HepG2 (cell line): ENCODE data around the gene LINC00237. TPM values are rescaled to one million over a fixed set of nuclear protein-coding genes. Genes with fewer than 3 reads are reported as not detected.
A peak's percentile ranks its signal among the peaks of the same experiment; 100 is the strongest.

Source experiments
- HNRNPLL ChIP-seq: fragments of 200-400 bp; formaldehyde crosslinking; IDR thresholded peaks from 2 replicates; pipeline ENCODE4 v1.6.1; 2017; ENCODE audit warnings: mild to moderate bottlenecking, low read depth, low read length; ENCODE audit not compliant: poor library complexity, severe bottlenecking
- KDM2A ChIP-seq: sonication (generic); formaldehyde crosslinking; IDR thresholded peaks from 2 replicates; pipeline ENCODE4 v1.4.0; 2020; ENCODE audit warnings: low read depth, missing genetic modification reagents, borderline replicate concordance
- KDM5B ChIP-seq: sonication (generic); formaldehyde crosslinking; IDR thresholded peaks from 2 replicates; pipeline ENCODE4 v1.4.0; 2020; ENCODE audit warnings: missing genetic modification reagents, mild to moderate bottlenecking, borderline replicate concordance
- KLF13 ChIP-seq: sonication (generic); formaldehyde crosslinking; IDR thresholded peaks from 2 replicates; pipeline ENCODE4 v1.4.0; 2020; ENCODE audit warnings: mild to moderate bottlenecking, missing genetic modification reagents
- PHF20 ChIP-seq: sonication (generic); formaldehyde crosslinking; IDR thresholded peaks from 2 replicates; pipeline ENCODE4 v1.5.0; 2020; ENCODE audit warnings: mild to moderate bottlenecking, missing genetic modification reagents
- SMAD1 ChIP-seq: sonication (generic); formaldehyde crosslinking; IDR thresholded peaks from 2 replicates; pipeline ENCODE4 v1.4.0; 2020; ENCODE audit warnings: missing genetic modification reagents, low read depth, mild to moderate bottlenecking, borderline replicate concordance
- ZFP41 ChIP-seq: sonication (generic); formaldehyde crosslinking; IDR thresholded peaks from 2 replicates; pipeline ENCODE4 v1.4.0; 2020; ENCODE audit warnings: mild to moderate bottlenecking, missing genetic modification reagents, borderline replicate concordance
- ZNF256 ChIP-seq: sonication (generic); formaldehyde crosslinking; conservative IDR thresholded peaks from 2 replicates; pipeline ENCODE4 v1.4.0; 2020; ENCODE audit warnings: missing genetic modification reagents
- ZNF670 ChIP-seq: sonication (generic); formaldehyde crosslinking; IDR thresholded peaks from 2 replicates; pipeline ENCODE4 v1.8.0; 2022; ENCODE audit warnings: mild to moderate bottlenecking, missing genetic modification reagents, borderline replicate concordance
- ZNF720 ChIP-seq: sonication (generic); formaldehyde crosslinking; IDR thresholded peaks from 2 replicates; pipeline ENCODE4 v1.4.0; 2020; ENCODE audit warnings: missing genetic modification reagents
- polyA plus RNA-seq, 8 experiments: library from polyadenylated mRNA; depleted of rRNA in 3 of 8; stranded (reverse) in 7 of 8; unstranded in 1 of 8; fragments of >200 nt; fragmentation: Illumina TruSeq in 4 of 8; extraction: Trizol in 4 of 8; gene quantifications; 2 replicates each; pipeline versions ENCODE4 v1.2.1 to v1.2.3, GENCODE V29; 2011 to 2016; ENCODE audit warnings: low read depth in 4 of 8, missing spikeins in 1 of 8, mixed read lengths in 1 of 8; ENCODE audit not compliant: insufficient read depth in 1 of 8
- total RNA-seq, 5 experiments: library from RNA; depleted of rRNA; stranded (reverse); fragments of >200 nt; fragmentation: Illumina TruSeq; extraction: Trizol; gene quantifications; 2 replicates each; pipeline ENCODE4 v1.2.3, GENCODE V29; 2016; ENCODE audit warnings: low read depth in 1 of 5
- TF ChIP-seq, protein P1 (sequence below), 2 experiments: fragments of 450-650 bp in 1 of 2; sonication (generic) in 1 of 2; formaldehyde crosslinking in 1 of 2; IDR thresholded peaks; 2 replicates each; pipeline versions ENCODE4 v1.6.1 to v1.8.0; 2016 to 2022; ENCODE audit warnings: antibody characterized with exemption in 1 of 2, mild to moderate bottlenecking in 1 of 2, missing genetic modification reagents in 1 of 2
- TF ChIP-seq, protein P2 (sequence below): sonication (generic); formaldehyde crosslinking; IDR thresholded peaks from 2 replicates; pipeline ENCODE4 v1.4.0; 2020; ENCODE audit warnings: missing genetic modification reagents
- TF ChIP-seq, protein P3 (sequence below): IDR thresholded peaks from 2 replicates; pipeline ENCODE4 v1.6.1; 2016; ENCODE audit warnings: missing biosample characterization, missing genetic modification reagents, low read depth
- TF ChIP-seq, protein P4 (sequence below): sonication (generic); formaldehyde crosslinking; IDR thresholded peaks from 2 replicates; pipeline ENCODE4 v1.4.0; 2020; ENCODE audit warnings: missing genetic modification reagents

Gene LINC00237
- total and polyA plus RNA-seq, 2 of the 13 experiments (the other 11 are each of a cell fraction or from before 2014, with no cell fraction given): not detected

DNA sequence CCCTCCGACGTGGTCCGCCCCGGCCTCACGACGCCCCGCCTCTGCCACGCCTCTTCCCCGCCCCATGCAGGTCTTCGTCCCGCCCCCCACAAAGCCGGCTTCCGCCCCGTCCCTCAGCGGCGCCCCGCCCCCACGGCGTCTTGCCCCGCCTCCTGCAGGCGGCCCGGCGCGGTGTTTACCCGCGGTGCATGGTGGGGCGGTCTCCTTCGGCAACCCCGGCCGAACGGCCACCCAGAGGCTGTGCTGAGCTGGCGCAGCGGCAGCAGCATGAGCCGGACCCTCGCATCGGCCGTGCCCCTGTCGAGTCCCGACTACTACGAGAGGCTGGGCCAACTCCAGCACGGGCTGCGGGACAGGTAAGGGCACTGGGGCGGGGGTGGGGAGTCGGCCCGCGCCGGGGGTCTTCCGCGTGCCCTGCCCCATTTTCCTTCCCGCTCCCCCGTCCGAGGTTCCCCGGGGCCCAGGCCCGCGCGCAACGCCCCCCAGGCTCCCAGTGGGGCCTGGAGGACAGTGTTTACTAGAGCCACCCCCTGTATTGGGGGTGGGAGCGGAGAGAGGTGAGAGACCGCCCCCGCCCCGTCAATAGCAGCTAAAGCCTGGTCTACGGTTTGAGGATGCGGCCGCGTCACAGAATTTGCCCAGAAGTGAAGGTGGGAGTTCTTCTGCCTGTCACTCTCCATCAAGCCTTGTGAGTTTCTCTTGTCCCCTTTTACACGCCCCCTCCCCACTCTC, 19.9 kb upstream of the LINC00237 start, which contains the start of gene KIZ (continued):
- TF ChIP-seq, protein P1, sequence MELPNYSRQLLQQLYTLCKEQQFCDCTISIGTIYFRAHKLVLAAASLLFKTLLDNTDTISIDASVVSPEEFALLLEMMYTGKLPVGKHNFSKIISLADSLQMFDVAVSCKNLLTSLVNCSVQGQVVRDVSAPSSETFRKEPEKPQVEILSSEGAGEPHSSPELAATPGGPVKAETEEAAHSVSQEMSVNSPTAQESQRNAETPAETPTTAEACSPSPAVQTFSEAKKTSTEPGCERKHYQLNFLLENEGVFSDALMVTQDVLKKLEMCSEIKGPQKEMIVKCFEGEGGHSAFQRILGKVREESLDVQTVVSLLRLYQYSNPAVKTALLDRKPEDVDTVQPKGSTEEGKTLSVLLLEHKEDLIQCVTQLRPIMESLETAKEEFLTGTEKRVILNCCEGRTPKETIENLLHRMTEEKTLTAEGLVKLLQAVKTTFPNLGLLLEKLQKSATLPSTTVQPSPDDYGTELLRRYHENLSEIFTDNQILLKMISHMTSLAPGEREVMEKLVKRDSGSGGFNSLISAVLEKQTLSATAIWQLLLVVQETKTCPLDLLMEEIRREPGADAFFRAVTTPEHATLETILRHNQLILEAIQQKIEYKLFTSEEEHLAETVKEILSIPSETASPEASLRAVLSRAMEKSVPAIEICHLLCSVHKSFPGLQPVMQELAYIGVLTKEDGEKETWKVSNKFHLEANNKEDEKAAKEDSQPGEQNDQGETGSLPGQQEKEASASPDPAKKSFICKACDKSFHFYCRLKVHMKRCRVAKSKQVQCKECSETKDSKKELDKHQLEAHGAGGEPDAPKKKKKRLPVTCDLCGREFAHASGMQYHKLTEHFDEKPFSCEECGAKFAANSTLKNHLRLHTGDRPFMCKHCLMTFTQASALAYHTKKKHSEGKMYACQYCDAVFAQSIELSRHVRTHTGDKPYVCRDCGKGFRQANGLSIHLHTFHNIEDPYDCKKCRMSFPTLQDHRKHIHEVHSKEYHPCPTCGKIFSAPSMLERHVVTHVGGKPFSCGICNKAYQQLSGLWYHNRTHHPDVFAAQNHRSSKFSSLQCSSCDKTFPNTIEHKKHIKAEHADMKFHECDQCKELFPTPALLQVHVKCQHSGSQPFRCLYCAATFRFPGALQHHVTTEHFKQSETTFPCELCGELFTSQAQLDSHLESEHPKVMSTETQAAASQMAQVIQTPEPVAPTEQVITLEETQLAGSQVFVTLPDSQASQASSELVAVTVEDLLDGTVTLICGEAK (IDR thresholded peaks at IDR 0.05): no peak
- TF ChIP-seq, protein P1 (CRISPR knock-in tag; IDR thresholded peaks at IDR 0.05): peak; percentile 78; the same call in 1 of the 2 replicates
- TF ChIP-seq KDM5B (CRISPR knock-in tag) (peak; percentile 92), SMAD1 (CRISPR knock-in tag) (0 out of 2 replicates have a peak, but pooled peaks have one; percentile 62), ZNF670 (CRISPR knock-in tag) (0 out of 2 replicates have a peak, but pooled peaks have one; percentile 43), KLF13 (CRISPR knock-in tag) (peak; percentile 84; the same call in 1 of the 2 replicates), PHF20 (peak; percentile 78), ZNF720 (CRISPR knock-in tag) (no peak), ZFP41 (CRISPR knock-in tag) (no peak), HNRNPLL (peak; percentile 67), KDM2A (peak; percentile 91), ZNF256 (peak; percentile 86; the same call in 1 of the 2 replicates)
- TF ChIP-seq, protein P2, sequence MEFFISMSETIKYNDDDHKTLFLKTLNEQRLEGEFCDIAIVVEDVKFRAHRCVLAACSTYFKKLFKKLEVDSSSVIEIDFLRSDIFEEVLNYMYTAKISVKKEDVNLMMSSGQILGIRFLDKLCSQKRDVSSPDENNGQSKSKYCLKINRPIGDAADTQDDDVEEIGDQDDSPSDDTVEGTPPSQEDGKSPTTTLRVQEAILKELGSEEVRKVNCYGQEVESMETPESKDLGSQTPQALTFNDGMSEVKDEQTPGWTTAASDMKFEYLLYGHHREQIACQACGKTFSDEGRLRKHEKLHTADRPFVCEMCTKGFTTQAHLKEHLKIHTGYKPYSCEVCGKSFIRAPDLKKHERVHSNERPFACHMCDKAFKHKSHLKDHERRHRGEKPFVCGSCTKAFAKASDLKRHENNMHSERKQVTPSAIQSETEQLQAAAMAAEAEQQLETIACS (CRISPR knock-in tag): no peak
- TF ChIP-seq, protein P3, sequence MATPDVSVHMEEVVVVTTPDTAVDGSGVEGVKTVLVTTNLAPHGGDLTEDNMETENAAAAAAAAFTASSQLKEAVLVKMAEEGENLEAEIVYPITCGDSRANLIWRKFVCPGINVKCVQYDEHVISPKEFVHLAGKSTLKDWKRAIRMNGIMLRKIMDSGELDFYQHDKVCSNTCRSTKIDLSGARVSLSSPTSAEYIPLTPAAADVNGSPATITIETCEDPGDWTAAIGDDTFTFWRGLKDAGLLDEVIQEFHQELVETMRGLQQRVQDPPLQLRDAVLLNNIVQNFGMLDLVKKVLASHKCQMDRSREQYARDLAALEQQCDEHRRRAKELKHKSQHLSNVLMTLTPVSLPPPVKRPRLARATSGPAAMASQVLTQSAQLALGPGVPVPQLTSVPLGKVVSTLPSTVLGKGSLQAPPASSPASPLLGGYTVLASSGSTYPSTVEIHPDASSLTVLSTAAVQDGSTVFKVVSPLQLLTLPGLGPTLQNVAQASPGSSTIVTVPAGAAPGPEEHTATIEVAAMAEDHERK: no peak
- TF ChIP-seq, protein P4, sequence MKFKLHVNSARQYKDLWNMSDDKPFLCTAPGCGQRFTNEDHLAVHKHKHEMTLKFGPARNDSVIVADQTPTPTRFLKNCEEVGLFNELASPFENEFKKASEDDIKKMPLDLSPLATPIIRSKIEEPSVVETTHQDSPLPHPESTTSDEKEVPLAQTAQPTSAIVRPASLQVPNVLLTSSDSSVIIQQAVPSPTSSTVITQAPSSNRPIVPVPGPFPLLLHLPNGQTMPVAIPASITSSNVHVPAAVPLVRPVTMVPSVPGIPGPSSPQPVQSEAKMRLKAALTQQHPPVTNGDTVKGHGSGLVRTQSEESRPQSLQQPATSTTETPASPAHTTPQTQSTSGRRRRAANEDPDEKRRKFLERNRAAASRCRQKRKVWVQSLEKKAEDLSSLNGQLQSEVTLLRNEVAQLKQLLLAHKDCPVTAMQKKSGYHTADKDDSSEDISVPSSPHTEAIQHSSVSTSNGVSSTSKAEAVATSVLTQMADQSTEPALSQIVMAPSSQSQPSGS (CRISPR knock-in tag): peak; percentile 62; the same call in 1 of the 2 replicates
